SJCRH30 (cell line): ENCODE results near the gene SEPTIN5. TPM values are rescaled to one million over a fixed set of nuclear protein-coding genes. Genes with fewer than 3 reads are reported as not detected.

Experiments used
- DNase-seq, 2 experiments: peaks; one replicate each; pipeline ENCODE4 v3.0.0-alpha.2; 2015 to 2020
- H3K27ac ChIP-seq: fragments of 250-450 bp; sonication (Bioruptor Pico); 2 replicates; pipeline ENCODE4 v1.5.1; 2020; ENCODE audit warnings: mild to moderate bottlenecking, moderate library complexity
- H3K27me3 ChIP-seq: fragments of 250-450 bp; sonication (Bioruptor Pico); 2 replicates; pipeline ENCODE4 v1.5.1; 2020; ENCODE audit warnings: mild to moderate bottlenecking, moderate library complexity
- H3K36me3 ChIP-seq: fragments of 250-450 bp; sonication (Bioruptor Pico); 2 replicates; pipeline ENCODE4 v1.5.1; 2020; ENCODE audit warnings: mild to moderate bottlenecking, moderate library complexity
- H3K4me1 ChIP-seq: fragments of 250-450 bp; sonication (Bioruptor Pico); 2 replicates; pipeline ENCODE4 v1.5.1; 2020; ENCODE audit warnings: mild to moderate bottlenecking, moderate library complexity
- H3K4me3 ChIP-seq: fragments of 250-450 bp; sonication (Bioruptor Pico); 2 replicates; pipeline ENCODE4 v1.5.1; 2020; ENCODE audit warnings: mild to moderate bottlenecking, moderate library complexity
- H3K9me3 ChIP-seq: fragments of 250-450 bp; sonication (Bioruptor Pico); replicated peaks from 2 replicates; pipeline ENCODE4 v1.5.1; 2020; ENCODE audit warnings: mild to moderate bottlenecking, moderate library complexity
- total RNA-seq: library from RNA; depleted of rRNA; stranded (reverse); fragments of >200 nt; shearing (Covaris generic); gene quantifications from 2 replicates; pipeline ENCODE4 v1.2.3, GENCODE V29; 2014

Gene SEPTIN5
- total RNA-seq, 1 experiment from 2014 or later = 11.9 TPM

DNA sequence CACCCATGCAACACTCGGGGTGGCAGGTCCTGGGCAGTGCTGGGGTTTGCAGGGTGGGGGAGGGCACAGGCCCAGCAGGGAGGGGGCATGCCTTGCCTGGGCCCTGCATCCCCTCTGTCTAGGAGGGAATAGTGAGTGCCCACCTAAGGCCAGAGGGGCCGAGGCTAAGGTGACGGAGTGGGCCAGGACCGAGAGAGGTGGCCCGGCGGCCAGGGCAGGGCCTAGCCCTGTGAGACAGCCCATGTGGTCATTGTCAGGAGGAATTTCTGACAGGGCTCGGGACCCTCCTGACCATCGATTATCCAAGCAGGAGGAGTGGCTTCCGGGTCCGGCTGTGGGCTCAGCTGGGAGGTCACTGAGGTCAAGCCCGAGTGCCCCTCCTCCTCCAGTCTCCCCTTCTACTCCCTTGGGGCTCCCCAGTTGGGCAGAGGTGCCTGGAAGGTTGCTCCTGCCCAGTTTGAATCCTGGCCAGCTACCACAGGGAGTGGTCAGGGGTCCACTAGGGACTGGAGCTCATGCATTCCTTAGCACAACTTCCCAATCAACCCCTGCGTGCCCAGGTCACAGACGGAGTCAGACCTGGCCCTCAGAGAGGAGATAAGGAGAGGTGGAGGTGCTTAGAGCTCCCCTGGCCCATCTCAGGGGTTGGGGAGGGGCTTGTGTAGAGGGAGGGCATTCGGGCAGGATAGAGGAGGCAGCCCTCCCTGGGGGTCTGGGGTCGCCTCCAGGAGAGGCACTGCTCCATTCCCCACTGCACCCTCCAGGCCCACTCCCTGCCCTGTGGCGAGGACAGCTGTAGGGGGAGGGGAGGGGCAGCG is 23.8 kb downstream of the SEPTIN5 start:
- H3K4me1 ChIP-seq = peaks cover 39% of the 10 kb centered on the region
- peak overlapping the region; percentile 53; the same call in 1 of the 2 replicates for H3K27ac ChIP-seq
- no peaks in the 10 kb centered on the region for H3K36me3 ChIP-seq
- H3K9me3 ChIP-seq = no peaks in the 10 kb centered on the region
- H3K4me3 ChIP-seq = peak overlapping the region; percentile 23; the same call in 1 of the 2 replicates
- H3K27me3 ChIP-seq = no peaks in the 10 kb centered on the region
- no peak for DNase-seq

DNA sequence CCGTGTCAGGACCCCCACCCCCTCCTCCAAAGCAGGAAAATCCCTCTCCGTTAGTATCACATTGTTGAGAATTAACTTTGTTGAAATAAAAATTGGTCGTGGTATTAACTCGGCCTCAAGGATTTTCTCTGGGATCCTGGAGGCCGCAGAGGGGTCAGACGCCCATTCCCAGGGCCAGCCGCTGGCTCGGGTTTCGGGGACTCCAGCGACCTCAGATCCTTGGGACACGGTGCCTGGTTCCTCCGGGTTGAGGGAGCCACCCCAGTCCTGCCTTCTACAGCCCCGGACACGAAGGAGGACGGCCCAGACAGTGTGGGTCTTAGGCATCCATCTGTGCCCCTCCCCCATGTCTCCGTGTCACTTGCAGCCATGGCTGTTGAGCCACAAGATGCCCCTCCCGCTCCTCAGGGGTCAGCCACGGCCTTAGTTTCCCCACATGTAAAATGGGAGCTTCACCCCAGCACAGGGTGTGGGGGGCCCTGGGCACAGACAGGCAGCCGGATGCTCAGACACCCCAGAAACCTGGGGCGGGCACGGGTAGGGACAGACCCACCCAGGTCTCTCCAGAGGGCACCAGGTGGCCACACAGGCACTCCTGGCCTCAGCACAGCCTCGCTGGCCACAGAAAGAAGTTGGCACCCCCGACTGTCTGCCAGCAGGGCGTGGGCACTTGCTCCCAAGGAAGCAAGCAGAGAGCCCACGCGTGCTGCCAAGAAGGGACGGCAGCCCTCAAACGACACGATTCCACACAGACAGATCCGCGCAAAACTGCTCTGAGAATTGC is 24.6 kb downstream of the SEPTIN5 start:
- no peaks in the 10 kb centered on the region for H3K27me3 ChIP-seq
- no peaks in the 10 kb centered on the region for H3K36me3 ChIP-seq
- peak; percentile 41 to 46 for DNase-seq
- H3K4me3 ChIP-seq = peak overlapping the region; percentile 23
- H3K9me3 ChIP-seq = no peaks in the 10 kb centered on the region
- peak overlapping the region; percentile 53; the same call in 1 of the 2 replicates for H3K27ac ChIP-seq
- peaks cover 38% of the 10 kb centered on the region for H3K4me1 ChIP-seq

DNA sequence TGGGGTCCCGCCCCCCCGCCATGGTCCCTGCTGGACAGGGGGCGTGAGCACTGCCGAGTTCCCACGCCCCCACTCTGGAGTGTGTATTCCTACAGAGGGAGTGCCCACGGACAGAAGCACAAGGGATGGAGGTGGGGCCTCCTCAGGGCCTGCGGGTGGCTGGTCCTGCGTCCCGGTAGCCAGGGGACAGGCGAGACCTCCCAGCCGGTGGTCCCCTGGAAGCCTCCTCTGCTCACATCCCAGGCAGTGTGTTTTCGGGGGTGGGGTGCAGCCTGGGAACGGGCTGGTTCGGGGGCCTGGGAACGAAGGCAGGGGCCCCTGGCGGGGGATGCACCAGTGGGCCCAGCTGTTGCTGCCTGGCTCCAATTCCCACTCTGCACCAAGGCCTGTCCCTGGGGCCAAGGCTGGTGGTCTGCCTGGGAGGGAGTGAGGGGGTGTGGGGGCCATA is 25.2 kb downstream of the SEPTIN5 start:
- Histone ChIP-seq H3K4me3 (peak overlapping the region; percentile 23), H3K9me3 (no peaks in the 10 kb centered on the region), H3K4me1 (peaks cover 35% of the 10 kb centered on the region), H3K36me3 (no peaks in the 10 kb centered on the region), H3K27me3 (no peaks in the 10 kb centered on the region), H3K27ac (peak overlapping the region; percentile 53; the same call in 1 of the 2 replicates)
- DNase-seq = peak; percentile 59 to 61

DNA sequence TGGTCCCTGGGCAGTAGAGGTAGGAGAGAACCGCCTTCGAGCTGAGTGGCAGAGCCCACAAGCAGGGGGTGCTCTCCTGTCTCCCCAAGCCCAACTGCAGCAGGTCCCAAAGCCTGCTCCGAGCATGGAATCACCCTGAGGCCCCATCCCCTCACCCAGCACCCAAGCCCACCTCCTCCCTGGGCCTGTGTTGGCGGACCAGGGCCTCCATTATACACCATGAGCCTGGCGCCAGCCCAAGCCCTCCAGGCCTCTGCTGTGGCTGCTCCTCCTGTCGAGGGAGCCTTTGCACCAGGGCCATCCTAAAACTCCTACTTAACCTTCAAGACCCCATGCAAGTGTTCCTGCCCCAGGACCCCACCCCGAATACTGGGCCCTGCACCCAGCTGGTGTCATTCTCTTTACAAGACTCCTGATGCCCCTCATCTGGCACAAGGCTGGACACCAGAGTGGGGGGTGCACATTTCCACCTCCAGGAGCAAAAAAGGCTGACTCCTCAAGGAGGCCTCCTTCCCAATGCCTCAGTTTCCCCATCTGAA is 25.7 kb downstream of the SEPTIN5 start:
- Histone ChIP-seq H3K4me3 (no peak overlapping the region), H3K36me3 (no peaks in the 10 kb centered on the region), H3K27me3 (no peaks in the 10 kb centered on the region), H3K4me1 (peaks cover 37% of the 10 kb centered on the region), H3K9me3 (no peaks in the 10 kb centered on the region), H3K27ac (peak overlapping the region; percentile 1; the same call in 1 of the 2 replicates)
- peak; percentile 51 to 53 for DNase-seq

DNA sequence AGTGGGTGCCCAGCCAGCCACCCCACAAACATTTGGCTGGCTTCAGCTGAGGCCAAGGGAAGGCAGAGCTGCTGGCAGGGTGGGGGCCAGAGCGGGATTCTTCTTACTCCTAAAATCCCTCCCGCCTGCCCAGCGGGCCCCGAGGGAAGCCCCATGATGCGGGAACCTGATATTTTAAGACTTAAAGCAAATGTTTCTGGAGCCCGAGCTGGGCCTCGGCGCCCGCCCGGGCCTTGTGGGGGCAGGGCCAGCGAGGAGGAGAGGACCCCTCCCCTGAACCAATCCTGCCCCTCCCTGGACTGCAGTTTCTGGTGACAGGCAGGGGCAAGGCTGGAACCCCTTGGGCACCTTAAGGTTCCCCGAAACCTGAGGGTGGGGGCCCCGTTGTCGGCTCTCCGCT is 26.3 kb downstream of the SEPTIN5 start:
- Histone ChIP-seq H3K27me3 (no peaks in the 10 kb centered on the region), H3K4me1 (peaks cover 43% of the 10 kb centered on the region), H3K27ac (peak overlapping the region; percentile 9; the same call in 1 of the 2 replicates), H3K36me3 (no peaks in the 10 kb centered on the region), H3K4me3 (no peak overlapping the region), H3K9me3 (no peaks in the 10 kb centered on the region)
- peak; percentile 77 for DNase-seq

DNA sequence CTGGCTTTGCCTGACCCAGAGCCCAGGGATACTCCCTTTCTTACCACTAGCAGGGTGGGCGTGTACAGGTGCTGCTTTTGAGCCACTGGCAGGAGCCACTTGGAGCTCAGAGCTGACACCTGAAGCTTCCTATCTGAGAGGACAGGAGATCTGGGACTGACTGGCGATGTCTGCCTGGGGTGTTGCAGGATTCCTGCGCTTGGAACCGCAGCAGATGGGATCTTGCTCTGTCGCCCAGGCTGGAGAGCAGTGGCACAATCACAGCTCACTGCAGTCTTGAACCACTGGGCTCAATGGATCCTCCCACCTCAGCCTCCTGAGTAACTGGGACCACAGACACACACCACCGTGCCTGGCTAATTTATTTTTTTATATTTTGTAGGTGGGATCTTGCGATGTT is 26.8 kb downstream of the SEPTIN5 start:
- H3K36me3 ChIP-seq = no peaks in the 10 kb centered on the region
- no peaks in the 10 kb centered on the region for H3K27me3 ChIP-seq
- DNase-seq = no peak
- peaks cover 48% of the 10 kb centered on the region for H3K4me1 ChIP-seq
- peak overlapping the region; percentile 9; the same call in 1 of the 2 replicates for H3K27ac ChIP-seq
- no peaks in the 10 kb centered on the region for H3K9me3 ChIP-seq
- no peak overlapping the region for H3K4me3 ChIP-seq

DNA sequence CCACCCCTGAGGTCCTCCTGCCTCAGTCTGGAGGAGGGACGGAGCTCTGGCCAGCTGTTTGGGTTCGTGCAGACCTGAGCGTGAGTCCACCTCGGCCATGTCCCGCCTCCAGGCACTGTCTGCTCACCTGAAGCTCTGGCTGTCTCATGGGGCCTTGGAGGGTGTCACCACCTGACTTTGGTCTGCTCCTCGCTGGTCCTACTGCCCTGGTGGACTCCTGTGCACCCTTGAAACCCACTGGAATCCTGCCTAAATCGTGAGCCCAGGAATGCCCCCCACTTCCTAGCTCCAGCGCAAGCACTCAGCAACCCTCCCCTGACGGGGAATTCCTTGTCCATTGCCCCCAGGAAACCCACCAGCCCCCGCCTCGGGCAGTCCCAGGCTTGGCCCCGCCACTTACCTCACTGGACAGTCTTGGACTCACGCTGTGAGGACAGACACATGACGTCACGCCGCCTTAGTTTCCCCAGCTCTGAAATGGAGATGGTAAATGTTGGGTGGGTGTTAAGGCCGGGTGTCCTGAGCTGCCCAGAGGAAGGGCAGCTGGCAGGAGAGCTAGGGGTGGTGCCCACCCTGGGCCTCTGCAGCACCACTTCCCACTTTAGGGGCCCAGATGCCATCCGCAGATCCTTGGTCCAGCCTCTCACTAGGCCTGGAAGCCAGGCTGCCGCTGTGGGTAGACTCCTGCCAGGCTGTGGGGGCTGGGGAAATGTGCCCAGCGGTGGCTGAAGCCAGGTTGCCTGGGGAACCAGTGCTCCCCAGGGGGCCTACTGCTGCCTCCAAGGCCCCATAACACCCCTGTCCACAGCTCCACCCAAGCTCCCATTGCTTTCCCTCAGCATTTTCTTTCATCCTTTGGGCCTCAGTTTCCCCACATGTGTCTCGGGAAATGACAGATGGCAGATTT is 28.1 kb downstream of the SEPTIN5 start:
- Histone ChIP-seq H3K4me1 (peaks cover 60% of the 10 kb centered on the region), H3K9me3 (no peaks in the 10 kb centered on the region), H3K27me3 (no peaks in the 10 kb centered on the region), H3K36me3 (no peaks in the 10 kb centered on the region), H3K4me3 (no peak overlapping the region), H3K27ac (no peak overlapping the region)
- DNase-seq = no peak

DNA sequence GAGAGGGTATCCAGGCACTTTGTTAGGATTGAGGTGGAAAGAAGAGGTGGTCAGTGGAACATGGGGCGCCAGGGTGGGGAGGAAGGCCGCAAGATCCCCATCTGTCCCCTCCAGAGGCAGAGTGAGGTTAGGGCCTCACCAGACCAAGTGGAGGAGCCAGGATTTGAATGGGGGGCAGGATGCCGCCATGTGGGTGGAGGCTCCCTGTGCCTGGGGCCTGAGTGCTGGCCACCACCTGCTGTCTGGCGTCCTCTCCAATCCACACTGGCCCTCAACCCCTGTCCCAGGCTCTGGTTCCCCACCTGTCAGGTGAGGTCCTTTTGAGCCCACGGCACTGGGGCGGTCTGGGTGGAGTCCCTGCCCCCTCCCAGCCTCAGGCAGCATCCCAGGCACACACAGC is 28.8 kb downstream of the SEPTIN5 start:
- Histone ChIP-seq H3K9me3 (no peaks in the 10 kb centered on the region), H3K4me3 (no peak overlapping the region), H3K27ac (no peak overlapping the region), H3K36me3 (no peaks in the 10 kb centered on the region), H3K4me1 (peaks cover 55% of the 10 kb centered on the region), H3K27me3 (no peaks in the 10 kb centered on the region)
- DNase-seq = no peak

DNA sequence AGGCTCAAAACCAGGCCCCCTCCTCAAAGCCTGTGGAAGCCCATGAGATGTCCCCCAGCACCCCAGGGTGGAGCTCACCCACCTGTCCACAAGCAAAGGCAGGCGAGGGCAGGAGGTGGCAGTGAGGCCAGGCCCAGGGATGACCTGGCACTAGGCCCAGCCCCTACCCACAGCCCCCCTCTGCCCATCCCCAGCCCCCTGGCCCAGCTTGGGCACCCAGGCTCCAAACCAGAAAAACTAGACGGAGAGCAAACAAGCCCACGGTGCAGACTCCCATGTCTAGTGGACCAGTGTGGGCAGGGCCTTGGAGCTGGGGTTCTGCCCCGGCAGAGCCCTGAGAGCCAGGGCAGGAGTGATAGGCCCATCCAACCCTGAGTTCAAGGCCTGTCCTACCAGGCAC is 29.3 kb downstream of the SEPTIN5 start:
- DNase-seq = no peak
- no peaks in the 10 kb centered on the region for H3K27me3 ChIP-seq
- H3K4me1 ChIP-seq = peaks cover 49% of the 10 kb centered on the region
- no peaks in the 10 kb centered on the region for H3K36me3 ChIP-seq
- H3K9me3 ChIP-seq = no peaks in the 10 kb centered on the region
- H3K4me3 ChIP-seq = no peak overlapping the region
- H3K27ac ChIP-seq = no peak overlapping the region

DNA sequence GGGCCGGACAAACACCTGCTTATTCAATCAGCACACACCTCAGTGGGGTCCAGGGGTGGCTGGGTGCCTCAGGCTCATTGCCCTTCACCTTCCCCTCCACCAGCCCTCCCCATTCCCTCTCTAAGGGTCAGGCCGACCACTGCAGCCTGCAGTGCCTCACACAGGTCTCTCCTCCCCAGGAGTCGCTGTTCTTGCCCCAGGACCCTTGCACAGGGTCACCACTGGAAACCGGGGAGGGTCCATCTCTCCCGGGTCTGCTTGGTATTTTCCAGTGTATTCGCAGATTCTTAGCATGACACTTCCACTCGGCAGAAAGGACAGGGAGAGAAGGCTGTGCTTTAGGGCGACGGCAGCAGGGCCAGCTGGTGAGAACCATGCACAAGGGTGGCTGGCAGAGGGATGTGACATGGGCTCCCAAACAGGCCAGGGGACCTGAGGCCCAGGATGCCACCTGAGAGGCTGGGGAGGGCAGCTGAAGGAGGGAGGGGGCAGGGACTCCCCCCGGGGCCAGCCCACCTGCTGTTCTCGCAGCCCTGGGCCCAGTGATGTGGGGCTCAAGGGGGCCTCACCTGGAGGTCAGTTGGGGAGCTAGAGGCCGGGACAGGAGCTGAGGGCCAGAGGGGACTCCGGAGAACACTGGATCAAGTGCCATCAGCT is 30.2 kb downstream of the SEPTIN5 start:
- Histone ChIP-seq H3K9me3 (no peaks in the 10 kb centered on the region), H3K27ac (no peak overlapping the region), H3K4me1 (peaks cover 48% of the 10 kb centered on the region), H3K27me3 (no peaks in the 10 kb centered on the region), H3K36me3 (no peaks in the 10 kb centered on the region), H3K4me3 (no peak overlapping the region)
- DNase-seq = no peak

DNA sequence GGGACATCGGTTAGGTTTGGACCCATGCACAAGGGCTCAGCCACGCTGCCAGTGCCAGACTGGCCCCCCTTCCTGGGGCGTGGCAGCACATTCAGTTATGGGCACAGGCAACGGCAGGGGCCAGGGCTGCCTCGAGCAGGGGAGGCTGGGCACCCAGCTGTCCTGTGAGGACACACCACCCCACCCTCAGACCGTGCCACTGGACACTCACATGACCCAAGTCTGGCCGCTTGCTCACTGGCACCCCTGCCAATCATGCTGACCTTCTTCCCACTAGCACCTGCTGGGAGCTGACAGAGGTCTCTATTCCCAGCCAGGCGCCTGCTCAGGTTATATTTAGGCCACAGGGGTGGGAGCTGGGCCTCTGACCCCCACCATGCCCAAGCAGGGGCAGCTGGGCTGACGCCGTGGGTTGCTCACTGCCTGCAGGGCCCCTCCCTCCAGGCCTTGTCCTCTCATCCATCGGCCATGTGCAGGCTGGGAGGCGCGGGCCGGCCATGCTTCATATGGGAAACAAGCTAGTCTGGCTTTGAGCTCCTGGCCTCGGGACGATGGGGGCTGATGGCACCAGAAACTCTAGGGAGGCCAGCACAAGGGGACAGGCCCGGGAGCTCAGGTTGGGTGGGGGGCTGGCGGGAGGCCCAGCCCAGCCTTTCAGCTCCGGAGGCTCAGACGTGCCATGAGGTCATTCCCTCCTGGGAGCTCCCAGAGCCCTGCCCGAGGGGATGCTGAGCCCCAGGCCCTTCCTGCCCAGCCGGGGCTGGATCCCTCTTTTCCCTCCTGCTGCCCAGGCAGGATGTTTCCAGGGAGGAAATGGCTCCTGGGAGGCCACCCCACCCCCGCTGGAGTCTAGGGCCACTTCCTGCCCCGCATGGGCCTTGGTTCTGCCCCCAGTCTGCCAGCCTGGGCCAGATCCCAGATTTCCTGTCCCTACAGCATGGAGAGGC is 31.1 kb downstream of the SEPTIN5 start:
- peak; percentile 70 to 74 for DNase-seq
- Histone ChIP-seq H3K36me3 (no peaks in the 10 kb centered on the region), H3K4me1 (peaks cover 47% of the 10 kb centered on the region), H3K4me3 (no peak overlapping the region), H3K27ac (peak overlapping the region; percentile 50), H3K9me3 (no peaks in the 10 kb centered on the region), H3K27me3 (no peaks in the 10 kb centered on the region)

DNA sequence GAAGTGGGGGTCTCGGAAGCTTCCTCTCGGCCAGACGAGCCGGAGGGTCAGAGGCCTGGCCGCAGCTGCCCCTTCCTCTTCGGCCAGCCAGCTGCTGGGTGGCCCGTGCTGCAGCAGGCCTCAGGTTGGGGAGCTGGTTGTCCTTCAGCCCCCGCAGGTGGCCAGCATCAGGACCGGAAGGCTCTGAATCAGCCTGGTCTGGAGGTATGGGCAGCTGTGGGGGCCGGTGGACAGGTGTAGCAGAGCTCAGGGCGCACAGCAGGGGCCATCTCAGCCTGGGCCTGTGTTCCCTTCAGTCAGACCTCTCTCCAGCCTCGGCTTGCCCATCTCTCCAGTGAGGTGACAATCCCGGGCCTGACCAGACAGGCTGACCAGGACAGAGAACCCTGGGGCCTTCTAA is 32.4 kb downstream of the SEPTIN5 start:
- no peak for DNase-seq
- Histone ChIP-seq H3K9me3 (no peaks in the 10 kb centered on the region), H3K4me1 (peaks cover 51% of the 10 kb centered on the region), H3K27me3 (no peaks in the 10 kb centered on the region), H3K36me3 (no peaks in the 10 kb centered on the region), H3K27ac (no peak overlapping the region), H3K4me3 (no peak overlapping the region)

DNA sequence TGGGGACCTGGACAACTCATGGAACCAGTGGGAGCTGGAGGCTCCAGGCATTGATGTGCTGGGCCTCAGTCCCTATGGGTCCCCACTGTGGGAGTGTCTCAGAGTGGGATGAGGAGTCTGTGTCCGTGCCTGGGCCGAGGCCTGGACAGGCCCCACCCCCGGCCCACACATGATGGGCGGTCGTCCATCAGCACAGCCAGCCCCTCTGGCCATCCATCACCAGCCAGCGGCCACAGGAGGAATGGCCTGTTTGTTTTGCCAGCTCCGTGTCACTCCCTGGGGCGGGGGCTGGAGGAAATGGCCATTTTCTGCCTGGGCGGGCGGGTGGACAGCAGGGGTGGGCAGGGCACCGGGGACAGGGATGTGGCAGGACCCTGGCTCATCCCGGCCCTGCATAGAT is 33.2 kb downstream of the SEPTIN5 start:
- Histone ChIP-seq H3K27me3 (no peaks in the 10 kb centered on the region), H3K4me3 (no peak overlapping the region), H3K4me1 (peaks cover 57% of the 10 kb centered on the region), H3K27ac (no peak overlapping the region), H3K36me3 (no peaks in the 10 kb centered on the region), H3K9me3 (no peaks in the 10 kb centered on the region)
- DNase-seq = no peak
